Skin epidermis (tissue), 12 donors: ENCODE measurements around the gene ARFGEF2.
A peak's percentile ranks its signal among the peaks of the same experiment; 100 is the strongest.
"Not testable (repeated sequence)": the region's sequence is repeated elsewhere in the genome, so short reads cannot be mapped to it uniquely, and the experiment has no call there.

ENCODE experiments used
- H3K27ac ChIP-seq, 21 experiments: fragments of 200-600 bp; sonication (generic) in 11 of 21; one replicate each; pipeline ENCODE4 v1.5.0; 2020; ENCODE audit warnings: mild to moderate bottlenecking in 3 of 21, inconsistent platforms in 2 of 21, moderate library complexity in 2 of 21
- H3K4me3 ChIP-seq, 7 experiments: fragments of 200-600 bp; sonication (generic) in 2 of 7; one replicate each; pipeline ENCODE4 v1.5.0; 2020; ENCODE audit warnings: inconsistent platforms in 2 of 7, mild to moderate bottlenecking in 2 of 7, moderate library complexity in 1 of 7

Gene ARFGEF2

DNA sequence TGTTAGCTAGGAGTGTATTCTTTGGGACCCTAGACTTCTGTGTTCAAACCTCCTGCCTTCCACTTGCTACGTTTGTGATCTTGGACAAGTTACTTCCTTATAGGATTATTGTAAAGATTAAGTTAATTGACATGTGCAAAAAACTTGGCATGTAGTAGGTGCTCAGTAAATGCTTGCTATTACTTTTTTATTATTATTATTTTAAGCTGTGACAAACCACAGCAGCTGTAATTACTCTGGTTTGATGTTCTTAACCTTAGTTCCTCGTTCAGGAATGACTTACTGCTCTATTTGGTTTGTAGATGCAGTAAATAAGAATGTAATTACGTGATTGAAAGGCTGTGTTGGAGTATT lies 3.2 kb downstream of the ARFGEF2 start:
- Histone ChIP-seq H3K27ac (no peak overlapping the region), H3K4me3 (no peak overlapping the region)

DNA sequence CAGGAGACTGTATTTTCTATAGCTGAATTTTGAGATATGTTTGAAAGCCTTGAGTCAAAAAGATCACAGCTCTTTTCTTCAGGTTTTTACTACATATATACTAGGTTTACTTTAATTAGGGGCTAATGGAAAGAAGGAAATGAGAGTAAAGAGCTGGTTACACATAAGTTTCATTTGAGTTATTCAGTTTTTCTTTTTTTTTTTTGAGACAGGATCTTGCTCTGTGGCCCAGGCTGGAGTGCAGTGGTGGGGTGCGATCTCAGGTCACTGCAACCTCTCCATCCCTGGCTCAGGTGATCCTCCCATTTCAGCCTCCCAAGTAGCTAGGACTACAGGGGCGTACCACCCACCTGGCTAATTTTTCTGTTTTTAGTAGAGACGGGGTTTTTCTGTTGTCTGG lies 4.8 kb downstream of the ARFGEF2 start:
- no peak overlapping the region for H3K4me3 ChIP-seq
- no peak overlapping the region for H3K27ac ChIP-seq

DNA sequence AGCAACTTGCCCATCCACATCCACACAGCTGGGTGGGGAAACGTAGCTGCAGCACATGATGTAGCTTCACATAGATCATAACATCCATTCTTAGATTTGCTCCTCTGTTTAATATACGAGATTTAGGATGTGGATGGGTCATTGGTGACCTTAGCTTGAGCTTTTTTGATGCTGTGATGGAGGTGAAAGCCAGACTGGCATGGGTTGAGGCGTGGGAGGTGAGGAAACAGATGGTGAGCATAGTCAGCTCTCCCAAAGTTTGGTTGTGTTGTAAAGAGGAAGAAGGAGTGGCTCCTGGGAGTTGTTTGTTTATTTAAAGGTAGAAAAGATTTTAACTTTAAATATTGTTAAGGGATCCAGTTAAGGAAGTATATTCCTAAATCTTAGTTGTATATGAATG lies 5.3 kb downstream of the ARFGEF2 start:
- H3K27ac ChIP-seq: no peak overlapping the region
- no peak overlapping the region for H3K4me3 ChIP-seq

DNA sequence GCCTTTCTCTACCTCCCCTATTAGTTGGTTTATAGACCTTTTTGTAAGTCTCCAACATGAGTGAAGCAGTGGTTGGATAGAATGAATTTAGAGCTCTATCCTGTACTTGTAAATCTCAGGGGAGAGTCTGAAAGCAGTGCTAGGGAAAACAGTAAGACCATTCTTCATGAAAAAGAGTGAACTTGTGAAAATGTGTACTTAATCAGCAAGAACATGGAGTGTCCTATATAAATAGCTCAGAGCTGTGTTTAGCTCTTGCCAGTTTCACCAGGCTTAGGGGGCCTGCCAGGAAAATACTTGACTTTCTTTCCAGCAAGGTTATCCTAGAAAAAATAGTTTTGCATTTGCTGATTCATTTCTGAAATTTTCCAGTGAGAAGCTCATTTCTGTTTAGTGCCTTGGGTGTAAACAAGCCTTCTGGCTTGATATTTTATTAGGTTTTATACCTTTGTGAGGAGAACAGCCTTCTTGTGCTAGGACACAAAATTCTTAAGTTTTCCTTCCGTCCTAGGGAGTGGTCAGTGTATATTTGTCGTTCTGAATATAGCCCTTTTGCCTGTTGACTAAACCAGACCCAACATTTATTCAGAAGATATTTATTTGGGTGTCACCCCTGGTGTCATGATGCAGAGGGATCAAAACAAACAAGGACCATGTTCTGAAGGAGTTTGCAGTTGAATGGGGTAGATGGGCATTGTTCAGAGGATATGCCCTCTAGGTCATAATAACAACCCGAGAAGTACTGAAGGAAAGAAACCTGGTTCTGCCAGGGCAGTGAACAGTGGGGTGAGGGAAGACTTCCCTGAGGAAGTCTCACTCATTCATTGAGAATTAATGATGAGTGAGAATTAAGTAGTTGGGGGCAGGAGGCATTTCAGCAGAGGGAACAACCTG lies 7.6 kb downstream of the ARFGEF2 start:
- Histone ChIP-seq H3K27ac (peak overlapping the region in 4 of 21 experiments; percentile 11 to 63 (median 22)), H3K4me3 (no peak overlapping the region)

DNA sequence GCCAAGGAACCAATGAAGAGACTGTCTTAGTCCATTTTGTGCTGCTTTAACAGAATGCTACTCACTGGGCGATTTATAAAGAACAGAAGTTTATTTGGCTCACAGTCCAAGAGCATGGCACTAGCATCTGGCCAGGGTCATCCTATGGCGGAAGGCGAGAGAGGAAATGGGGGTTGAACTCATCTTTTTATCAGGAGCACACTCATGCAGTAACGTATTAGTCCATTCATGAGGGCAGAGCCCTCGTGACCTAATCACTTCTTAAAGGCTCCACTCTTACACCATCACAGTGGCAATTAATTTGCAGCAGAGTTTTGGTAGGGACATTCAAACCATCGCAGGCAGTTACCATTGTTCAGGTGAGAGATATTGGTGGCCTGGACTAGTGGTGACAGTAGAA lies 8.5 kb downstream of the ARFGEF2 start:
- Histone ChIP-seq H3K4me3 (no peak overlapping the region), H3K27ac (peak overlapping the region in 2 of 21 experiments; percentile 2 to 31)

DNA sequence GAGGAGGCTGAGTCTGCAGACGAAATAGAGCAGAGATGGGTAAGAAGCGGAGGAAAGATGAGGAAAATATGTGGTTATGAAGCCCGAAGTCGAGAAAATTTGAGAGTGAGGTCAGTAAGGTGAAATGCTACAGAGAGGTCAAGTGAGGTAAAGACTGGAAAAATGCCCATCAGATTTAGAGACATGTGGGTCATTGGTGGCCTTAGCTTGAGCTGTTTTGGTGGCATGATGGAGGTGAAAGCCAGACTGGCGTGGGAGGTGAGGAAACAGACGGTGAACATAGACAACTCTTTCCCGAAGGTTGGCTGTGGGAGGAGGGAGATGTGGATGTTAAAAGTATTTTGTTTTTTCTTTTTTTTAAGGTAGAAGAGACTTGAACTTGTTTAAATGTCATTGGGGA lies 9.4 kb downstream of the ARFGEF2 start:
- no peak overlapping the region for H3K27ac ChIP-seq
- H3K4me3 ChIP-seq: no peak overlapping the region

DNA sequence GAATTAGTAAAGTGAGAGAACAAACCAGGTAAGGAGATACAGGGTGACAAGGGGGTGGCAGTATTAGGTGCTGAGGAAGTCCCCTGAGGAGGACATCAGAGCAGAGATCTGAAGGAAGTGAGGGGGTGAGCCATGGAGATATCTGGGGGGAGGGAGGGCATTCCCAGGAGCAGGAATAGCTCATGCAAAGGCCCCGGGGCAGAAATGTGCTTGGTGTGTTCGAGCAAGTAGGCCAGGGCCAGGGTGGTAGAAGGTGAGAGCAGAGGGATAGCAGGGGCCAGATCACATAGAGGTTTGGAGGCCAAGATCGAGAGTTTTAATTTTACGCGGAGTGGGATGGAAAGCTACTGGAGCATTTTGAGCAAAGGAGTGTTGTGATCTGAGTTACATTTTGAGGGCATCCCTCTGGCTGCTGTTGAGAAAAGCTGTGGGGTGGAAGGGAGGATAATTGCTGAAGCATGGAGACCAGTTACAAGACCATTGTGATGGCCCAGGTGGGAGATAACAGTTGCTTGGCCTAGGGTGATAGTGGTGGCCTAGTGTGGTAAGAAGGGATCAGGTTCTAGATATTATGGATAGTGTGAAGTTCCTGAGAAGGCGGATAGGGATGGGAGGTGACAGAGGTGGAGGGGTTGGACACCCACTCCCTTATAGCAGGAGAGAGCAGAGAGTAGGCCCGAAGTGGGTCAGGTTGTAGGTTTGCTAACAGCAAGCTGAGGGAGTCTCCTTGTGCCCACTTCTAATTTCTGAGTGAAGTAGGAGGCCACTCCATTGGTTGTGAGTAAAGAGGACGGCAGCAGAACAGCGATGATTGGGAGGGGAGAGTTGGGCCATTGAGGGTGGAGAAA lies 10.2 kb downstream of the ARFGEF2 start:
- H3K27ac ChIP-seq: no peak overlapping the region
- H3K4me3 ChIP-seq: no peak overlapping the region

DNA sequence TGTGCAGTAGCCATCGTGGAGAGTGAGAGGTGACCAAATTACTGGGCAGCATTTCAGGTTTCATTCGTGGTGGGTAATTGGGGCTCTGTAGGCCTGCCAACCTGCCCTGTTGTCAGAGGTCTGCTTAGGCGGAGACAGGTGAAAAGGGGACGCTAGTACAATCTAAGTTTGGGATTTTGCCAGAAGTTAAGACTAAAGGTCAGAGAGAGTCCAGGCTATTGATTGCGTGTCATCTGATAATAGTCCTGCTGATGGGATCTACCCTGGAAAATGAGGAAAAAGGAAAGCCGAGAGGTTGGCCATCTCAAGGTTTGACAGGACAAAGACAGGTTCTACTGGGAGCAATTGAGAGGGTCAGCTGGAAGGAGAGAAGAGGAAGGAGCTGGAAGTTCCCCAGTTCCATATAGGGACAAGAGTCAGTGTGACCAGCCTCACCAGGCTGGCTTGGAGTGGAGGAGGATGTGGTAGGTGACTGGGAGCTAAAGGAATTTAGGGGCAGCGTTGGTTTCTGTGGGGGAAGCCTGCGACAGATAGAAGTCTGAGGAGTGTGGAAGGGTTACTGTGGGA lies 10.9 kb downstream of the ARFGEF2 start:
- Histone ChIP-seq H3K4me3 (no peak overlapping the region), H3K27ac (no peak overlapping the region)

DNA sequence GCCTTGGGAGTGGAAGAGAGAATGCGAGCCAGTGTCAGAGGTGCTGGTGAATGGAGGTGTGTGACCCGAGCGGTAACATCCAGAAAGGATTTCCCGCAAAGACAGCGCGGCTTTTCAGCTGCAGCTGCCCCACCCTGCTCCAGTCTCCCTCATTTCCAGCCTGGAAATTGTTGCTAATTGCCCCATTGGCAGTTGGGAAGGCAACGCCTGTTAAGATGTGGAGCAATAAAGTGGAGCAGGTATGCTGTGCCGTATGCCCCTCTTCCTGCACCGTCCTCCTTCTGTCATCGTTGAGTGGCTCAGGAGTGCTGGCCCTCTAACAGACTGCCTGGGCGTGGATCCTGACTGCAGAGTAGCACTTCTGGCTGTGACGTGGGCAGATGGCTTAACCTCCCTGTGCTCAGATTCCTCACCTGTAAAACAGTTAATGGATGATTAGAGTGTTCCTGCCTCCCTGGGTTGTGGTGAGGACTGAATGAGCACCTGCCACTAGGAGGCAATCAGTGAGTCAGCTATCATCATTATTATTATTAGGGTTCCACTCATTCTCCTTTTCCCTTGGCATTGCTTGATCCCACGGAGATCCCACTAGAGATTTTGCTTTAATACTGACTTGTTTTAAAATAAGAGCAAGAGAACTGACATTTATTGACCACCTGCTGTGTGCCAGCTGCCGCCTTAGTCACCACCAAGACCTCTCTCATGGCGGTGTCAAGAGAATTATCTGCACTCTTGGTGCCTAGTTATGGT lies 11.7 kb downstream of the ARFGEF2 start:
- Histone ChIP-seq H3K27ac (no peak overlapping the region), H3K4me3 (no peak overlapping the region)

DNA sequence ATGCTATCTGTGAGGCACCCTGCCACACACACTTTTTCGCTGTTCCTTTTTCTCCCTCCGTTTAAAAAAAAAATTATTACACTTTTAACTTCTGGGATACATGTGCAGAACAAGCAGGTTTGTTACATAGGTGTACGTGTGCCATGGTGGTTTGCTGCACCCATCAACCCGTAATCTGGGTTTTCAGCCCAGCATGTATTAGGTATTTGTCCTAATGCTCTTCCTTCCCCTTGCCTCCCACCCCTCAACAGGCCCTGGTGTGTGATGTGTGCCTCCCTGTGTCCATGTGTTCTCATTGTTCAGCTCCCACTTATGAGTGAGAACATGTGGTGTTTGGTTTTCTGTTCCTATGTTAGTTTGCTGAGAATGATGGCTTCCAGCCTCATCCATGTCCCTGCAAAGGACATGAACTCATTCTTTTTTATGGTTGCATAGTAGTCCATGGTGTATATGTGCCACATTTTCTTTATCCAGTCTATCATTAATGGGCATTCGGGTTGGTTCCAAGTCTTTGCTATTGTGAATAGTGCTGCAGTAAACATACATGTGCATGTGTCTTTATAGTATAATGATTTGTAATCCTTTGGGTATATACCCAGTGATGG lies 12.9 kb downstream of the ARFGEF2 start:
- H3K27ac ChIP-seq, H3K4me3 ChIP-seq: not testable (repeated sequence)

DNA sequence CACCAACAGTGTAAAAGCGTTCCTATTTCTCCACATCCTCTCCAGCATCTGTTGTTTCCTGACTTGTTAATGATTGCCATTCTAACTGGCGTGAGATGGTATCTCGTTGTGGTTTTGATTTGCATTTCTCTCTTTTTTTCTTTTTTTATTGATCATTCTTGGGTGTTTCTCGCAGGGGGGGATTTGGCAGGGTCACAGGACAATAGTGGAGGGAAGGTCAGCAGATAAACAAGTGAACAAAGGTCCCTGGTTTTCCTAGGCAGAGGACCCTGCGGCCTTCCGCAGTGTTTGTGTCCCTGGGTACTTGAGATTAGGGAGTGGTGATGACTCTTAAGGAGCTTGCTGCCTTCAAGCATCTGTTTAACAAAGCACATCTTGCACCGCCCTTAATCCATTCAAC lies 13.5 kb downstream of the ARFGEF2 start:
- H3K4me3 ChIP-seq, H3K27ac ChIP-seq: not testable (repeated sequence)

DNA sequence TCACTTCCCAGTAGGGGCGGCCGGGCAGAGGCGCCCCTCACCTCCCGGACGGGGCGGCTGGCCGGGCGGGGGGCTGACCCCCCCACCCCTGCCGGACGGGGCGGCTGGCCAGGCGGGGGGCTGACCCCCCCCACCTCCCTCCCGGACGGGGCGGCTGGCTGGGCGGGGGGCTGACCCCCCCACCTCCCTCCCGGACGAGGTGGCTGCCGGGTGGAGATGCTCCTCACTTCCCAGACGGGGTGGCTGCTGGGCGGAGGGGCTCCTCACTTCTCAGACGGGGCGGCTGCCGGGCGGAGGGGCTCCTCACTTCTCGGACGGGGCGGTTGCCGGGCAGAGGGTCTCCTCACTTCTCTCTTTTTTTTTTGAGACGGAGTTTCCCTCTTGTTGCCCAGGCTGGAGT lies 14.7 kb downstream of the ARFGEF2 start:
- H3K27ac ChIP-seq, H3K4me3 ChIP-seq: not testable (repeated sequence)

DNA sequence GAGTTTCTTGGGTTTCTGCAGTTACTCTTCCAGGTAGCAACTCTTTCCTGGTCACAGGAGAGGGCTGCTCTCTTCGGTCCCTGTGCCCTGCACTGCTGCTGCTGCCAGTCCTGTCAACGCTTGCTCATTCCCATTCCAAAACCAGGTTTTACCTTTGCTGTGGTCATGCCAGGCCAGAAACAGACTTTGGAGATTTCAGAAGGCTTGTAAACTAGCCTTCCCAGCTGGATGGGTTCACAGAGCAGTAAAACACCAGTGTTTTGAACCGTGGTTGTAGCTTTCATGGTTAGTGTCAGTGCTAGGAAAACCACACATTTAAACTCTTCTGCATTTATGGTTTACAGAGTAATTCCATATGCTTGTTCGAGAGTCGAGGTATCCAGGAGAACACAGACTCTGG lies 16.2 kb downstream of the ARFGEF2 start:
- Histone ChIP-seq H3K27ac (no peak overlapping the region), H3K4me3 (no peak overlapping the region)

DNA sequence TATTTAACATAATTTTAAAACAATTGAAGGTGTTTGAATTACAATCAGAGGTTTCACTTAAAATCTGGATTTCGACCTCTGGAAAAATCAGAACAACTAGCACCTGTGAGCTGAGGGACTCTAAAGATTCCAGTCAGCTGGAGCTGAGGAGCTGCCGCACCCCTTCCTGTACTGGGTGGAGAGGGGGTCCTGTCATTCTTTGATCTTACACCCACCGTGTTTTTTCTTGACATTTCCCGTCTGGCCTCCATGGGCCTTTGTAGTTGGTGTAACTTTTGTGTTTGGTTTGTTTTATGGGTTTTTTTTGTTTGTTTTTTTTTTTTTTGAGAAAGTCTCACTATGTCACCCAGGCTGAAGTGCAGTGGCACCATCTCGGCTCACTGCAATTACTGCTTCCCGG lies 17.2 kb downstream of the ARFGEF2 start:
- no peak overlapping the region for H3K27ac ChIP-seq
- H3K4me3 ChIP-seq: no peak overlapping the region

DNA sequence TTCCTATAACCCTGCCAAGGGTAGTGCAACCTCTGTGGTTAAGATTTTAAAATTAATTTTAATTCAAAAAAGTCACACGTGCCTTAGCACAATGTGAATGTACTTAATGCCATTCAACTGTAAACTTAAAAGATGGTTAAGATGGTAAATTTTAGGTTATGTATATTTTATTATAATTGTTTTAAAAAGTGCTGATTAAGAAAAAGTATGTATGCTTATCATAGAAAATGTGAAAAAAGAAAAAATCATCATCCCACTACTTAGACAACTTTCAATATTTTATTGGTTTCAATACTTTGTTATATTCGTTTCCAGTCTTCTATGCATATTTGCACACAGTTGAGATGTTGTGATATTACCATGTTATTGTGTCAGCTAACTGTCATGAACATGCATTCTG lies 18.7 kb downstream of the ARFGEF2 start:
- Histone ChIP-seq H3K4me3 (no peak overlapping the region), H3K27ac (no peak overlapping the region)

DNA sequence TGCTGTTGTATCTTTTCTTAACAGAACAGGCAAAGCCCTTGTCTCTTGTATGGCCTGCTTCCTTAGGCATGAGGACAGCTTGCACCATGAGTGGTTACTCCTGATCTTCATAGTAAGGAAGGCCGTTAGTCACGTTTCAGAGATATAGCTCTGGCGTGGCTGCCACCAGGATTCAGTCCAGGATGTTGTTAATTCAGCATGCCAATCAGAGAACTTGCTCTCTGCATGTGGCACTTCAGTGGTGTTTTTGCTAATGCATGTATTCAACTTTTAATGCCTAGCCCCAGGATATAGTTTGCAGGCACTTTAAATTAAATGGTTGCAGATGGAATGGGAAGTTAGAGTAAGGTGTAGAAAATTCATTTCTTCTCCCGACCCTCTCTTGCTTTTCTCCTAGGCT lies 20.0 kb downstream of the ARFGEF2 start:
- Histone ChIP-seq H3K27ac (no peak overlapping the region), H3K4me3 (no peak overlapping the region)

DNA sequence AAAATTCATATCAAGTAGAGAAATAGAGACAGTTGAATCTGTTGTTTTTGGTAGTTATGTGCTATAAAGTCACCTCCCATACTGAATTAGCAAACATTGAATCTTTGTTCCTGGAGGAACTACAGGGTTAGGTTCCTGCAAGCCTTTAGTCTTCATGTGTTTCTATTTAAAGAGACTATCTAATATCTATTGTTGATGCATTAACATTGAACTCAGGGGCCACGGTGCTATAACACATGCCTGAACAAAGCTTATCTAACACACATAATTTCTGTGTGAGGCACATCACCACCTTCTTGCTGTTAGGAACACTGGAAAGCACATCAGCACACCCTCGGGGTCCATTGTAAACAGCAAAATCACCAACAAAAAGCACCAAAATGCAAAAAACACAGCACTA lies 21.2 kb downstream of the ARFGEF2 start:
- Histone ChIP-seq H3K27ac (no peak overlapping the region), H3K4me3 (no peak overlapping the region)

DNA sequence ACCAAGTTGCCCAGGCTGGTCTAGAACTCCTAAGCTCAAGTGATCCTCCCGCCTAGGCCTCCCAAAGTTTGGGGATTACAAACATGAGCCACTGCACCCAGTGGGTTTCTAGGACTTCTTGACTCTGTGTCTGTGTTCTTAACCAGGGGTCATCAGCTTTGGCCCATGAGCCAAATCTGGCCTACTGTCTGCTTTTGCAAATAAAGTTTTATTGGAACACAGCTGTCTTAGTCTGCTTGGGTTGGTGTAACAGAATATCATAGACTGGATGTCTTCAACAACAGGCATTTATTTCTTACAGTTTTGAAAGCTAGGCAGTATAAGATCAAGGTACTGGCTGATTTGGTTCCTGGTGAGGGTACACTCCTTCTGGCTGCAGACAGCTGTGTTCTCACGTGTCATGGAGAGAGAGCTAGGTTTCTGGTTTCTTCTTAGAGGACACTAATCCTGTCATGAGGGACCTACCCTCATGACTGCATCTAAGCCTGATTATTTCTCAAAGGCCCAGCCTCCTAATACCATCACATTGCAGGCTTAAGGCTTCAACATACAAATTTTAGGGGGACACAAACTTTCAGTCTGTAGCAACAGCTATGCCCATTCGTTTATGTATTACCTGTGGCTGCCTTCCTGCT lies 23.3 kb downstream of the ARFGEF2 start:
- Histone ChIP-seq H3K4me3 (no peak overlapping the region), H3K27ac (peak overlapping the region in 1 of 21 experiments; percentile 47)

DNA sequence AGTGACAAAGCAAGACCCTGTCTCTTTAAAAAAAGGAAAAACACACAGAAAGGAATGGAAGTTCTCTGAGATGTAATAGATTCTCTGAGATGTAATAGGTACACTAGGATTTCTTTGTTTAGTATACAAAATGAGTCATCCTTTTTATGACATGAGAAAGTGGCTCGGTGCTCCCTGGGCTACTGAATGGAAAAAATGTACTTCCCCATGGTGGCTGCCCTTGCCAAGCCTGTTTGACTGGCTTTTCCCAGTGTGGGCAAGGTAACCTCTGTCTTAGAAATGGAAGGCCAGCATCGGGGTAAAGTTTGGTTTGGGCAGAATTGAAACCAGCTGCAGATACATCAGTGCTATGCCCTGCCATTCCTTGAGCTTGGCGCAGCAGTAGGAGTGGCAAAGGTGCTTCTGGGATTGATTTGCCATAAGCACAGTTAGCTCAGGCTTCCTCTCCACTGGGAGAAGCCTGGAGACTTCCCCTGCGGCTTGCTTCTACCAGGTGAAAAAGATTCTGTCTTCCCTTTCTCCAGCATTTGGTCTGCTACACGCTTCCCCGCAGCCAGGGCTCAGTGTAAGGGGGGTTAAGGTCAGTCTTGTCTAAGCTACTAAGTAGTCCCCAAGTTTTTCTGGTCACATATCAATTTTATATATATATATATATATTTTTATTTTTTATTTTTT lies 24.5 kb downstream of the ARFGEF2 start:
- no peak overlapping the region for H3K4me3 ChIP-seq
- H3K27ac ChIP-seq: peak overlapping the region in 8 of 21 experiments; percentile 1 to 70 (median 42)
